IMR-90 (cell line): ENCODE results near the gene OGDHL.

Experiments
- ELK1 ChIP-seq: fragments of 150-350 bp; IDR thresholded peaks from 2 replicates; pipeline ENCODE4 v1.6.1; 2016; ENCODE audit warnings: low read depth, mild to moderate bottlenecking, low read length, moderate library complexity, borderline replicate concordance
- POLR2A ChIP-seq: IDR thresholded peaks from 2 replicates; pipeline ENCODE4 v1.6.1; 2012; ENCODE audit warnings: mild to moderate bottlenecking, low read depth, low read length

- TF ChIP-seq POLR2A (no peak), ELK1 (no peak)
These were observed 16.1 kb upstream of the OGDHL start for GRCh38 chr10:49778197-49778596.
